Loucy (cell line): ENCODE data around the gene GRM7.

Experiments used
- H2AFZ ChIP-seq: fragments of 200-600 bp; sonication (generic); 2 replicates; pipeline ENCODE4 v1.6.0; 2016; ENCODE audit warnings: antibody characterized with exemption, mild to moderate bottlenecking, low read length, moderate library complexity
- H3F3A ChIP-seq: fragments of 200-600 bp; 2 replicates; pipeline ENCODE4 v1.6.0; 2016; ENCODE audit warnings: antibody characterized with exemption, low read depth, mild to moderate bottlenecking
- H3K27me3 ChIP-seq: fragments of 200-600 bp; sonication (generic); 2 replicates; pipeline ENCODE4 v1.6.1; 2014; ENCODE audit warnings: low read length, mild to moderate bottlenecking; ENCODE audit not compliant: insufficient read depth, poor library complexity, severe bottlenecking
- H3K36me3 ChIP-seq: fragments of 200-600 bp; sonication (generic); 2 replicates; pipeline ENCODE4 v1.6.1; 2016; ENCODE audit warnings: low read length; ENCODE audit not compliant: insufficient read depth
- H3K4me1 ChIP-seq: fragments of 200-600 bp; sonication (generic); 2 replicates; pipeline ENCODE4 v1.5.1; 2014; ENCODE audit warnings: low read length, mild to moderate bottlenecking; ENCODE audit not compliant: insufficient read depth, poor library complexity, severe bottlenecking
- H3K4me2 ChIP-seq: fragments of 200-600 bp; sonication (generic); 2 replicates; pipeline ENCODE4 v1.6.0; 2014; ENCODE audit warnings: antibody characterized with exemption, low read length, low read depth, mild to moderate bottlenecking; ENCODE audit not compliant: poor library complexity, severe bottlenecking
- H3K4me3 ChIP-seq: fragments of 200-600 bp; sonication (generic); 2 replicates; pipeline ENCODE4 v1.5.1; 2014; ENCODE audit warnings: low read length, mild to moderate bottlenecking, mixed read lengths; ENCODE audit not compliant: poor library complexity, severe bottlenecking
- H3K79me2 ChIP-seq: fragments of 200-600 bp; sonication (generic); 2 replicates; pipeline ENCODE4 v1.6.1; 2014; ENCODE audit warnings: low read length; ENCODE audit not compliant: insufficient read depth
- H3K9ac ChIP-seq: fragments of 200-600 bp; sonication (generic); 2 replicates; pipeline ENCODE4 v1.6.0; 2014; ENCODE audit warnings: mild to moderate bottlenecking, low read depth, low read length, moderate library complexity; ENCODE audit not compliant: poor library complexity, severe bottlenecking
- H3K9me2 ChIP-seq: fragments of 200-600 bp; sonication (generic); replicated peaks from 2 replicates; pipeline ENCODE4 v1.6.1; 2016; ENCODE audit warnings: low read depth, low read length, mixed read lengths
- H3K9me3 ChIP-seq: fragments of 200-600 bp; sonication (generic); 2 replicates; pipeline ENCODE4 v1.6.1; 2014; ENCODE audit warnings: mild to moderate bottlenecking, antibody characterized with exemption, low read length, low read depth; ENCODE audit not compliant: insufficient read depth
- H4K20me1 ChIP-seq: fragments of 200-600 bp; sonication (generic); 2 replicates; pipeline ENCODE4 v1.6.0; 2014; ENCODE audit warnings: antibody characterized with exemption, low read length, mild to moderate bottlenecking; ENCODE audit not compliant: insufficient read depth, poor library complexity, severe bottlenecking
- EZH2phosphoT487 ChIP-seq: fragments of 200-600 bp; IDR thresholded peaks from 2 replicates; pipeline ENCODE4 v1.6.1; 2018; ENCODE audit warnings: antibody characterized with exemption, mild to moderate bottlenecking, moderate library complexity, borderline replicate concordance
- TF ChIP-seq, protein P1 (sequence below): fragments of 200-600 bp; sonication (generic); conservative IDR thresholded peaks from 2 replicates; pipeline ENCODE4 v1.5.1; 2014; ENCODE audit warnings: mild to moderate bottlenecking, antibody characterized with exemption, low read length

Gene GRM7

DNA sequence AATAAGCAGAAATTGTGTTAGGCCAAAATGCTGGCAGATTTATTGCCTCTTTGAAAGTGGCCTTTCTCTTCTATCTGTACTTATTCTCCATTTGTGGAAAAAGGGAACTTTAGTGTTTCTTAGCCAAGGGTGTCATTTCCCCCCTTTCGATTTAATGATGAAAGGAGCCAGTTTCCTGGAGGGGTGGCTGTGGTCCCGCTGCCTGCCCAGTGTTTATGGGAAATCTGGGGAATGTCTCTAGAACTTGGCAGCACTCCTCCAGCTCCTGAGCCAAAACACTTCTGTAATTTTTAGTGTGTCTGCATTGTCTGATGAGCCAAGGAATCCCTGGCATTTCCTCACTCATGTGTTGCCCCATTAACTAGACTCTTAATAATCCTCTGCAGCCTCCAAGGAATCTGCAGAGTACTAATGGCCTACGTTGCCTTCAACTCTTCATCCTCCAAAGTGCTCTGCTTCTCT lies 448.8 kb downstream of the GRM7 start:
- no peak overlapping the region for H2AFZ ChIP-seq
- no peak overlapping the region for H3K4me2 ChIP-seq
- H4K20me1 ChIP-seq, result no peaks in the 10 kb centered on the region
- no peaks in the 10 kb centered on the region for H3K9me2 ChIP-seq
- H3K4me3 ChIP-seq, result no peak overlapping the region
- H3K9me3 ChIP-seq, result no peaks in the 10 kb centered on the region
- no peaks in the 10 kb centered on the region for H3K79me2 ChIP-seq
- H3K4me1 ChIP-seq, result peaks cover 48% of the 10 kb centered on the region
- no peaks in the 10 kb centered on the region; the same call in 1 of the 2 replicates for H3F3A ChIP-seq
- H3K9ac ChIP-seq, result no peak overlapping the region
- TF ChIP-seq EZH2phosphoT487, result no peak
- TF ChIP-seq, protein P1, sequence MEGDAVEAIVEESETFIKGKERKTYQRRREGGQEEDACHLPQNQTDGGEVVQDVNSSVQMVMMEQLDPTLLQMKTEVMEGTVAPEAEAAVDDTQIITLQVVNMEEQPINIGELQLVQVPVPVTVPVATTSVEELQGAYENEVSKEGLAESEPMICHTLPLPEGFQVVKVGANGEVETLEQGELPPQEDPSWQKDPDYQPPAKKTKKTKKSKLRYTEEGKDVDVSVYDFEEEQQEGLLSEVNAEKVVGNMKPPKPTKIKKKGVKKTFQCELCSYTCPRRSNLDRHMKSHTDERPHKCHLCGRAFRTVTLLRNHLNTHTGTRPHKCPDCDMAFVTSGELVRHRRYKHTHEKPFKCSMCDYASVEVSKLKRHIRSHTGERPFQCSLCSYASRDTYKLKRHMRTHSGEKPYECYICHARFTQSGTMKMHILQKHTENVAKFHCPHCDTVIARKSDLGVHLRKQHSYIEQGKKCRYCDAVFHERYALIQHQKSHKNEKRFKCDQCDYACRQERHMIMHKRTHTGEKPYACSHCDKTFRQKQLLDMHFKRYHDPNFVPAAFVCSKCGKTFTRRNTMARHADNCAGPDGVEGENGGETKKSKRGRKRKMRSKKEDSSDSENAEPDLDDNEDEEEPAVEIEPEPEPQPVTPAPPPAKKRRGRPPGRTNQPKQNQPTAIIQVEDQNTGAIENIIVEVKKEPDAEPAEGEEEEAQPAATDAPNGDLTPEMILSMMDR, result no peak
- H3K27me3 ChIP-seq, result no peaks in the 10 kb centered on the region
- H3K36me3 ChIP-seq, result no peaks in the 10 kb centered on the region

DNA sequence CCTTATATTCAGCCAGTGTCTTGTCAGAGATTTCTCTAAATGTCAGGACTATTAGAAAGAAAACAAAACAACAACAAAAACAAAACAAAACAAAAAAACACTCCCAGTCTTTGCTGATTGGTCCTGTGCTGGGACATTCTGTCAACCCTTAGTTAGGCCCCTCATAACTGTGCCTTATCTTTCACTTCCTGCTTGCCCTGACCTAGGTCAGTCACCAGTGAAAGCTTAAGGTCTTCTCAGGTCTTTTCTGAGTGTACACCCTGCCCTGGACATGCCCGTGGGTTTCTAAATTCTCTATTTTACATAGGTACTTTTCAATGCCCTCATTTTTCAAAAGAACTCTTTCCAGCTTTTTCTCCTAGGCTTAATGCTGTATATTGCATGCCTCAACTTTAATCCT lies 454.1 kb downstream of the GRM7 start:
- Histone ChIP-seq H3K36me3 (no peaks in the 10 kb centered on the region), H3K9ac (no peak overlapping the region), H3K9me3 (peaks cover 4% of the 10 kb centered on the region; the same call in 1 of the 2 replicates), H3K4me2 (no peak overlapping the region), H3K4me3 (no peak overlapping the region), H3K79me2 (no peaks in the 10 kb centered on the region), H3K4me1 (no peaks in the 10 kb centered on the region), H3K9me2 (no peaks in the 10 kb centered on the region), H2AFZ (no peak overlapping the region; the same call in 1 of the 2 replicates), H3F3A (no peaks in the 10 kb centered on the region), H4K20me1 (no peaks in the 10 kb centered on the region), H3K27me3 (no peaks in the 10 kb centered on the region)
- no peak for TF ChIP-seq EZH2phosphoT487
- TF ChIP-seq, protein P1, result no peak

DNA sequence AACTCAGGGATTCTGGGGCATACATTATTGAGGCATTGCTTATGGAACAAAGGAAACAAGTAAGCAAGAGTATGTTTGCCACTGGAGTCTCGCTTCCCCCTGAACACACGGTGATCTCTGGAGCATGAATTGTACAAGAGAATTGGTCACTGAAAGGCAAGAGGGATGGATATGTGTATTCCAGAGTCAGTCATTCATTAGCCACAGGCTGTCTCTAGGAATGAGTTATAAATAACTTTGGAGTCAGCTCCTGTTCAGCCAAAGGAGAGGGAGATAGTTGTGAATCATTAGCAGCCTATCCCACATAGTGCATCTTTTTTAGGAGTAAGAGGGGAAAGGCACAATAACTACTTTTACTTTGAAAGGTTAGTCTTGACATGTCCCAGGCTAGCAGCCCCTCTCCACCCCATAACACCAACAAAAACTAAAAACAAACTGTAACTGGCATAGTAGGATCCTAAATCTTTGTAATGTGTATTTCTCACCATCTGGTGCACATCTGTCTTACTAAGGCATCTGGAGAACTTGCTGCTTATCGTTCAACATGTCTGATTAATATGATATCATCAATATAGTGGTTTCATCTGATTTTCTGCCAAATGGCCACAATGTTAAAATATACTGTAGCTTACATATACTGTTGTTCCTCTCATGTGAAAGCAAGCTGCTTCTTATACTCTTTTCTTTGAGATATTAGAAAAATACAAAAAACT lies 462.2 kb downstream of the GRM7 start:
- Histone ChIP-seq H3F3A (no peaks in the 10 kb centered on the region), H3K79me2 (no peaks in the 10 kb centered on the region), H3K9ac (no peak overlapping the region), H3K4me3 (no peak overlapping the region), H3K4me2 (no peak overlapping the region), H3K9me3 (no peaks in the 10 kb centered on the region), H3K27me3 (no peaks in the 10 kb centered on the region), H2AFZ (no peak overlapping the region), H3K36me3 (no peaks in the 10 kb centered on the region), H3K4me1 (no peaks in the 10 kb centered on the region), H4K20me1 (no peaks in the 10 kb centered on the region), H3K9me2 (no peaks in the 10 kb centered on the region)
- TF ChIP-seq EZH2phosphoT487, result no peak
- TF ChIP-seq, protein P1, result no peak
